Measurements from ENCODE around the gene DISP3. TPM values are rescaled to one million over a fixed set of nuclear protein-coding genes. Genes with fewer than 3 reads are reported as not detected.

The DISP3 gene
- total and polyA plus RNA-seq, 3 experiments from 2014 or later, result 0.35 to 0.46 (median 0.42) TPM

- no peak overlapping the region for H3K4me3 ChIP-seq (ENCODE audit: low read length)
- ChIA-PET CTCF (no interaction called here), POLR2A (no interaction called here)
- H3K4me1 ChIP-seq (ENCODE audit: insufficient read depth, low read length), result no peaks in the 10 kb centered on the region
- no peak overlapping the region for H3K27ac ChIP-seq (ENCODE audit: low read depth, low read length)
- H3K4me3 Mint-ChIP-seq, result no peak overlapping the region
- no peaks in the 10 kb centered on the region for H3K27me3 ChIP-seq (ENCODE audit: insufficient read depth, low read length, poor library complexity, severe bottlenecking)
- no peak for DNase-seq
- H3K9me3 Mint-ChIP-seq, result no peaks in the 10 kb centered on the region
- H3K4me1 Mint-ChIP-seq, result no peaks in the 10 kb centered on the region
- H3K27ac Mint-ChIP-seq, result no peak overlapping the region
- peaks cover 10 to 29% of the 10 kb centered on the region in 2 donors for H3K27me3 Mint-ChIP-seq
- H3K36me3 Mint-ChIP-seq, result no peaks in the 10 kb centered on the region
- no peaks in the 10 kb centered on the region for H3K9me3 ChIP-seq (ENCODE audit: low read length)
- no peaks in the 10 kb centered on the region for H3K36me3 ChIP-seq (ENCODE audit: insufficient read depth, low read length)
These were observed 28.6 kb upstream of the DISP3 start for GRCh38 chr1:11450310-11450709.

DNA sequence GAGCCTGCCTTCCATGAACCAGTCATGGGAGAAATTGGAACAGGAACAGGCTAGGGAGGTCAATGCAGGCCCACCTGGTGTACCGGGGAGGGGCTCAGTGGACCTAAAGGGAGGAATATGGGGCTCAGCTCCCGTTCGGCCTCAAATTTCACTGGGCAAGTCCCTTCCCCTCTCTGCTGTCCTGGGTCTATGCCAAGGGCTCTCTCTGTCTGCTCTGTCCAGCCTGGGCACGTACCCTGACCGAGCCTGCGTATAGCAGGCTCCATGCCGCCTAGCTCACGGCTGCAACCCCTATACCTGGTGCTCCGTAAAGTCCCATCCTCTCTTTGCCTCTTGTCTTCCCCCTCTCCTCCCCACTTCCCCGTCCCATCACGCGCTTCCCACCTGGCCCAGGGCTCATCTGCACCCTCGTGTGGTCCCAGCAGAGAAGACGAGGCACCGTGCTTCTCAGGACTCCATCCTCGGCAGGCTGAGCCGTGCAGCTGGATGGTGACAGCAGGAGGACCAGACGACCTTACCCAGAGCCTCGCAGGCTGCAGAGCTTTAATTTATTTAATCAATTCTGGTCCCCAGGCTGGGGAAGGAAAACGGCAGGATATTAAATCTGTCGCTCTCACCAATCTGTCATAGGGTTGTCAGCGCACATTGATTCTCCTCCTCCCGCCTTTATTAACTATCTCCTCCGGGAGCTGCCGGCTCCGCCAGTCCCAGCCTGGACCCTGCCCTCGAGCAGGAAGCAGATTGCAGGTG lies 25.0 kb upstream of the DISP3 start:
- Histone ChIP-seq H3K27me3 (ENCODE audit: insufficient read depth, low read length, poor library complexity, severe bottlenecking) (no peaks in the 10 kb centered on the region), H3K36me3 (ENCODE audit: insufficient read depth, low read length) (no peaks in the 10 kb centered on the region), H3K4me1 (ENCODE audit: insufficient read depth, low read length) (peaks cover 17% of the 10 kb centered on the region), H3K4me3 (ENCODE audit: low read length) (no peak overlapping the region), H3K9me3 (ENCODE audit: low read length) (no peaks in the 10 kb centered on the region), H3K27ac (ENCODE audit: low read depth, low read length) (no peak overlapping the region)
- POLR2A ChIA-PET, result no interaction called here
- CTCF ChIA-PET, result no interaction called here
- no peak for DNase-seq
- Mint-ChIP-seq H3K27me3 (peaks cover 3 to 42% of the 10 kb centered on the region in 2 donors), H3K9me3 (no peaks in the 10 kb centered on the region), H3K4me1 (no peaks in the 10 kb centered on the region), H3K36me3 (no peaks in the 10 kb centered on the region), H3K4me3 (no peak overlapping the region), H3K27ac (no peak overlapping the region)

DNA sequence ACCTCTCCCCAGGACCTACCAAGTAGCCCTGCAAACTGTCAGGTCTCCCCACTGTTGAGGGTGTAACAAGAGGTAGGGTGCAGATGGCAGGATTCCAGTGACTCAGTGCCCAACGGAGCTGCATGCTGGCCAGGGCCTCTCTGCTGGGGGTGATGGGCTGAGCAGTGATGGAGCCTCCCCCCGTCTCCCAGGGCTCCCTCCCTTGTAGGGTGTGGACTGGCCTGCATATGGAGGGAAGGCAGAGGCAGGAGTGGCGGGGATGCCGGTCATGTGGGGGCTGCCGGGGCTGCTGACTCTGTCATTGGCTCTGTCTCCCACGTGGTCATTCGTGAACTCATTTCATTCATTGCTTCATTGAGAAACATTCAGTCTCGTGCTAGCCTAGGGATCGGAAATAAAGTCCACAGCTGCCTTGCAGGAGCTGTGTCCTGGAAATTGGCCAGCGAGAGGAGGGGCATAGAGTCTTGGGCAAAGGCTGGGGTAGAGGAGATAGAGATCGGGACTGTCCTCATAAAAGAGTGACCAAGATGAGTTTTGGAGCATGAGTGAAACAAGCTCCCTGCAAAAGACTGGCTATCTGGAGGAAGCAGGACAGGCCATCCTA lies 22.9 kb upstream of the DISP3 start:
- H3K9me3 ChIP-seq (ENCODE audit: low read length), result no peaks in the 10 kb centered on the region
- H3K4me3 ChIP-seq (ENCODE audit: low read length), result no peak overlapping the region
- Mint-ChIP-seq H3K4me1 (no peaks in the 10 kb centered on the region), H3K36me3 (no peaks in the 10 kb centered on the region), H3K9me3 (no peaks in the 10 kb centered on the region), H3K27ac (no peak overlapping the region), H3K4me3 (no peak overlapping the region), H3K27me3 (peaks cover 3 to 49% of the 10 kb centered on the region in 2 donors)
- H3K27ac ChIP-seq (ENCODE audit: low read depth, low read length), result no peak overlapping the region
- DNase-seq, result no peak
- ChIA-PET CTCF (no interaction called here), POLR2A (no interaction called here)
- no peaks in the 10 kb centered on the region for H3K36me3 ChIP-seq (ENCODE audit: insufficient read depth, low read length)
- no peaks in the 10 kb centered on the region for H3K27me3 ChIP-seq (ENCODE audit: insufficient read depth, low read length, poor library complexity, severe bottlenecking)
- peaks cover 17% of the 10 kb centered on the region for H3K4me1 ChIP-seq (ENCODE audit: insufficient read depth, low read length)

DNA sequence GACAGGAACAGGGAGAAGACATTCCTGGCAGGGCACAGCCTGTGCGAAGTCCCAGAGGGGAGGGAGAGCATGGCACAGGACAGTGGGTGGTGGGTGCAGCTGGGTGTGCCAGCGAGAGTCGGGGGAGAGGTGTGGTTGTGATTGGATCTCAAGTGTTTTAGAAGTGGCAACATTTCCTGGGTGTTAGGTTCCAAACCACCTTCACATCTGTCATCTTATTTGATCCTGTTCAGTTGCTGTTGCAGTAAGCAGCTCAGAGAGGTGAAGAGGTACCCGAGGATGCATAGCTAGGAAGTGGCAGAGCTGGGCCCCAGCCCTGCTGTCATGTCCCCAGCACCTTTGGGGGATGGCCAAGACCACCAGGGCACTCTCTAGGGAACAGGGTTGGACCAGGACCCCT lies 22.0 kb upstream of the DISP3 start:
- no peaks in the 10 kb centered on the region for H3K36me3 Mint-ChIP-seq
- ChIA-PET POLR2A (no interaction called here), CTCF (no interaction called here)
- peaks cover 0 to 54% of the 10 kb centered on the region in 2 donors for H3K27me3 Mint-ChIP-seq
- no peak overlapping the region for H3K27ac Mint-ChIP-seq
- H3K4me3 Mint-ChIP-seq, result no peak overlapping the region
- Histone ChIP-seq H3K4me1 (ENCODE audit: insufficient read depth, low read length) (peaks cover 17% of the 10 kb centered on the region), H3K27me3 (ENCODE audit: insufficient read depth, low read length, poor library complexity, severe bottlenecking) (no peaks in the 10 kb centered on the region), H3K9me3 (ENCODE audit: low read length) (no peaks in the 10 kb centered on the region), H3K27ac (ENCODE audit: low read depth, low read length) (no peak overlapping the region), H3K36me3 (ENCODE audit: insufficient read depth, low read length) (no peaks in the 10 kb centered on the region), H3K4me3 (ENCODE audit: low read length) (no peak overlapping the region)
- no peaks in the 10 kb centered on the region for H3K4me1 Mint-ChIP-seq
- peak in 1 of 5 donors; percentile 11 for DNase-seq
- no peaks in the 10 kb centered on the region for H3K9me3 Mint-ChIP-seq

- ChIA-PET POLR2A (no interaction called here), CTCF (no interaction called here)
- Histone ChIP-seq H3K27me3 (ENCODE audit: insufficient read depth, low read length, poor library complexity, severe bottlenecking) (peaks cover 3% of the 10 kb centered on the region), H3K4me3 (ENCODE audit: low read length) (no peak overlapping the region), H3K4me1 (ENCODE audit: insufficient read depth, low read length) (peaks cover 17% of the 10 kb centered on the region), H3K36me3 (ENCODE audit: insufficient read depth, low read length) (no peaks in the 10 kb centered on the region), H3K27ac (ENCODE audit: low read depth, low read length) (no peak overlapping the region), H3K9me3 (ENCODE audit: low read length) (no peaks in the 10 kb centered on the region)
- no peaks in the 10 kb centered on the region for H3K4me1 Mint-ChIP-seq
- no peak overlapping the region for H3K4me3 Mint-ChIP-seq
- H3K36me3 Mint-ChIP-seq, result no peaks in the 10 kb centered on the region
- H3K27ac Mint-ChIP-seq, result no peak overlapping the region
- H3K27me3 Mint-ChIP-seq, result peaks cover 4 to 62% of the 10 kb centered on the region in 2 donors
- no peak for DNase-seq
- H3K9me3 Mint-ChIP-seq, result no peaks in the 10 kb centered on the region
These were observed 20.1 kb upstream of the DISP3 start for GRCh38 chr1:11458811-11459275.

DNA sequence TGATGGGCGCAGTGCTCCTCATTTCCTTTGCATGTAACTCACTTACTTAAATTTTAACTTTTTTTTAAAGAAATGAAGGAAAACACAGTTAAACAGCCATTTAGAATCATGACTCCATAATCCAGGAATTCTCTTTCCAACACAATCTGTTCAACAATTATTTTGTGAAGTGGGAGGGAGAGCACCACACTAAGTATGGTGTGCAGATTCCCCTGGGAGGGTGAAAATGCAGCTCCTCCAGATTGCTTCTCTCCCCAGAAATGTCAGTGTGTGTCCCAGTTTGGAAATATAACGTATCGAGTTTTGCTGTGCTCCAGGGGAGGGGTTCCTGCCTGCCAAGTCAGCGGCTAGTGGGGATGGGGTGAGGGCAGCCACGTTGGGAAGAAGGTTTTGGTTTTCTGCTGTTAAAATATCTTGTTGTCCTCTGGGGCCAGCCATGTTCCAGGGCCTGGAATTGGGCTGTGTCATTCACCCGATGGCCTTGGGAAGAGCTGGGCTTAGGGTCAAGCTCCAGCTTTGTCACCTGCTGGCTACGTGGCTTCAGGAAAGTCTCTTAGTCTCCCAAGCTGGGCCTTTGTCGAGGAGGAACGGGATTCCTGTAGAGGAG lies 17.3 kb upstream of the DISP3 start:
- ChIA-PET CTCF (no interaction called here), POLR2A (no interaction called here)
- no peaks in the 10 kb centered on the region for H3K4me1 Mint-ChIP-seq
- H3K36me3 ChIP-seq (ENCODE audit: insufficient read depth, low read length), result no peaks in the 10 kb centered on the region
- peaks cover 3% of the 10 kb centered on the region for H3K27me3 ChIP-seq (ENCODE audit: insufficient read depth, low read length, poor library complexity, severe bottlenecking)
- no peak for DNase-seq
- no peaks in the 10 kb centered on the region for H3K9me3 ChIP-seq (ENCODE audit: low read length)
- no peaks in the 10 kb centered on the region for H3K36me3 Mint-ChIP-seq
- no peak overlapping the region for H3K27ac ChIP-seq (ENCODE audit: low read depth, low read length)
- no peak overlapping the region for H3K27ac Mint-ChIP-seq
- no peak overlapping the region for H3K4me3 ChIP-seq (ENCODE audit: low read length)
- peaks cover 19 to 59% of the 10 kb centered on the region in 2 donors for H3K27me3 Mint-ChIP-seq
- peaks cover 17% of the 10 kb centered on the region for H3K4me1 ChIP-seq (ENCODE audit: insufficient read depth, low read length)
- no peak overlapping the region for H3K4me3 Mint-ChIP-seq
- no peaks in the 10 kb centered on the region for H3K9me3 Mint-ChIP-seq

- CTCF ChIA-PET, result no interaction called here
- DNase-seq, result no peak
- Histone ChIP-seq H3K36me3 (ENCODE audit: insufficient read depth, low read length) (no peaks in the 10 kb centered on the region), H3K4me3 (ENCODE audit: low read length) (no peak overlapping the region), H3K27ac (ENCODE audit: low read depth, low read length) (no peak overlapping the region), H3K27me3 (ENCODE audit: insufficient read depth, low read length, poor library complexity, severe bottlenecking) (peaks cover 3% of the 10 kb centered on the region), H3K4me1 (ENCODE audit: insufficient read depth, low read length) (peaks cover 10% of the 10 kb centered on the region), H3K9me3 (ENCODE audit: low read length) (no peaks in the 10 kb centered on the region)
- POLR2A ChIA-PET, result no interaction called here
- Mint-ChIP-seq H3K27me3 (peaks cover 19 to 55% of the 10 kb centered on the region in 2 donors), H3K4me3 (no peak overlapping the region), H3K4me1 (no peaks in the 10 kb centered on the region), H3K27ac (no peak overlapping the region), H3K36me3 (no peaks in the 10 kb centered on the region), H3K9me3 (no peaks in the 10 kb centered on the region)
These were observed 16.6 kb upstream of the DISP3 start for GRCh38 chr1:11462224-11462923.

- Histone ChIP-seq H3K27ac (ENCODE audit: low read depth, low read length) (no peak overlapping the region), H3K9me3 (ENCODE audit: low read length) (no peaks in the 10 kb centered on the region), H3K4me3 (ENCODE audit: low read length) (no peak overlapping the region), H3K36me3 (ENCODE audit: insufficient read depth, low read length) (no peaks in the 10 kb centered on the region), H3K4me1 (ENCODE audit: insufficient read depth, low read length) (peaks cover 2% of the 10 kb centered on the region), H3K27me3 (ENCODE audit: insufficient read depth, low read length, poor library complexity, severe bottlenecking) (peaks cover 3% of the 10 kb centered on the region)
- Mint-ChIP-seq H3K9me3 (no peaks in the 10 kb centered on the region), H3K4me1 (no peaks in the 10 kb centered on the region), H3K27me3 (peaks cover 21 to 49% of the 10 kb centered on the region in 2 donors), H3K4me3 (no peak overlapping the region), H3K27ac (no peak overlapping the region), H3K36me3 (no peaks in the 10 kb centered on the region)
- POLR2A ChIA-PET, result no interaction called here
- CTCF ChIA-PET, result no interaction called here
- no peak for DNase-seq
These were observed 15.8 kb upstream of the DISP3 start for GRCh38 chr1:11463177-11463576.
